Calu3 (cell line): Measurements from ENCODE around the gene TEC. TPM values are rescaled to one million over a fixed set of nuclear protein-coding genes. Genes with fewer than 3 reads are reported as not detected.

Experiments used
- BruUV-seq: library from RNA; stranded (reverse); fragments of 400-500 nt; replicated peaks from 2 replicates; lab custom pipeline; 2021; lab: Mats Ljungman, UMichigan
- CTCF ChIA-PET: fragments of 300-600 bp; sonication (Branson Sonifier 250); formaldehyde crosslinking; loops from one replicate; lab custom pipeline; 2022; ENCODE audit warnings: antibody characterized with exemption; lab: Charles Lee
- DNase-seq: peaks from one replicate; pipeline ENCODE4 v3.0.0; 2022
- H3K27ac Mint-ChIP-seq: one replicate; pipeline ENCODE4 v1.8.0; 2022; ENCODE audit warnings: mixed read lengths; ENCODE audit not compliant: unreplicated experiment
- H3K27me3 Mint-ChIP-seq: one replicate; pipeline ENCODE4 v1.8.0; 2022; ENCODE audit warnings: mixed read lengths; ENCODE audit not compliant: unreplicated experiment
- H3K36me3 Mint-ChIP-seq: one replicate; pipeline ENCODE4 v1.8.0; 2022; ENCODE audit warnings: mild to moderate bottlenecking, moderate library complexity, mixed read lengths; ENCODE audit not compliant: insufficient read depth, unreplicated experiment
- H3K4me1 Mint-ChIP-seq: one replicate; pipeline ENCODE4 v1.8.0; 2022; ENCODE audit warnings: mild to moderate bottlenecking, low read depth, mixed read lengths; ENCODE audit not compliant: unreplicated experiment
- H3K4me3 Mint-ChIP-seq: one replicate; pipeline ENCODE4 v1.8.0; 2022; ENCODE audit warnings: mild to moderate bottlenecking, low read depth, moderate library complexity, mixed read lengths; ENCODE audit not compliant: unreplicated experiment
- H3K9me3 Mint-ChIP-seq: one replicate; pipeline ENCODE4 v1.8.0; 2022; ENCODE audit warnings: low read depth, mixed read lengths; ENCODE audit not compliant: unreplicated experiment
- CTCF ChIP-seq: fragments of 200-600 bp; IDR thresholded peaks from one replicate; pipeline ENCODE4 v1.8.0; 2022; ENCODE audit warnings: antibody characterized with exemption; ENCODE audit not compliant: unreplicated experiment
- intact Hi-C: fragments of 100-400 bp; cut with micrococcal nuclease; formaldehyde crosslinking; loops from one replicate; pipeline ENCODE4 v1.10.0; 2022; ENCODE audit not compliant: unreplicated experiment
- total RNA-seq: library from RNA; stranded (reverse); gene quantifications from 2 replicates; pipeline ENCODE4 v1.2.3, GENCODE V29; 2022

Gene TEC
- total RNA-seq, 1 experiment from 2014 or later: 3.2 TPM

GRCh38 chr4:48212165-48212564 lies 57.5 kb downstream of the TEC start:
- Mint-ChIP-seq H3K4me3 (no peak overlapping the region), H3K4me1 (peaks cover 9% of the 10 kb centered on the region), H3K27me3 (no peaks in the 10 kb centered on the region), H3K9me3 (no peaks in the 10 kb centered on the region), H3K36me3 (no peaks in the 10 kb centered on the region), H3K27ac (no peak overlapping the region)
- DNase-seq: no peak
- CTCF ChIA-PET: no interaction called here
- no TSS peak for BruUV-seq
- intact Hi-C loops: no loop called here
- TF ChIP-seq CTCF: no peak

- no peak overlapping the region for H3K27ac Mint-ChIP-seq
- no peaks in the 10 kb centered on the region for H3K36me3 Mint-ChIP-seq
- no peaks in the 10 kb centered on the region for H3K27me3 Mint-ChIP-seq
- TF ChIP-seq CTCF: no peak
- no peak for DNase-seq
- H3K4me3 Mint-ChIP-seq: no peak overlapping the region
- H3K4me1 Mint-ChIP-seq: peaks cover 9% of the 10 kb centered on the region
- H3K9me3 Mint-ChIP-seq: no peaks in the 10 kb centered on the region
- intact Hi-C loops: no loop called here
- CTCF ChIA-PET: no interaction called here
- no TSS peak for BruUV-seq
Measured at GRCh38 chr4:48210966-48211328, 58.7 kb downstream of the TEC start.

GRCh38 chr4:48205626-48206025 lies 64.0 kb downstream of the TEC start:
- TF ChIP-seq CTCF: no peak
- CTCF ChIA-PET: no interaction called here
- H3K4me3 Mint-ChIP-seq: no peak overlapping the region
- peaks cover 5% of the 10 kb centered on the region for H3K4me1 Mint-ChIP-seq
- intact Hi-C loops: no loop called here
- H3K27ac Mint-ChIP-seq: no peak overlapping the region
- no peaks in the 10 kb centered on the region for H3K36me3 Mint-ChIP-seq
- no peak for DNase-seq
- no TSS peak for BruUV-seq
- H3K27me3 Mint-ChIP-seq: no peaks in the 10 kb centered on the region
- H3K9me3 Mint-ChIP-seq: no peaks in the 10 kb centered on the region

- Mint-ChIP-seq H3K27me3 (no peaks in the 10 kb centered on the region), H3K27ac (no peak overlapping the region), H3K36me3 (no peaks in the 10 kb centered on the region), H3K9me3 (no peaks in the 10 kb centered on the region), H3K4me3 (no peak overlapping the region), H3K4me1 (peaks cover under 1% of the 10 kb centered on the region)
- TF ChIP-seq CTCF: no peak
- no peak for DNase-seq
- CTCF ChIA-PET: no interaction called here
- intact Hi-C loops: no loop called here
- BruUV-seq: no TSS peak
Measured at GRCh38 chr4:48205107-48205506, 64.5 kb downstream of the TEC start.
